Endodermal cell (in vitro differentiated cells): Measurements from ENCODE around the gene NDUFV2. TPM values are rescaled to one million over a fixed set of nuclear protein-coding genes. Genes with fewer than 3 reads are reported as not detected.
A peak's percentile ranks its signal among the peaks of the same experiment; 100 is the strongest.

Experiments
- DNase-seq: peaks from one replicate; pipeline ENCODE4 v3.0.0-alpha.2; 2017
- H3K27ac ChIP-seq: 2 replicates; pipeline ENCODE4 v1.5.1; 2013; ENCODE audit warnings: mild to moderate bottlenecking, low read depth, low read length, moderate library complexity
- H3K27me3 ChIP-seq: 2 replicates; pipeline ENCODE4 v1.6.1; 2013; ENCODE audit warnings: mild to moderate bottlenecking, low read length, moderate library complexity; ENCODE audit not compliant: insufficient read depth, control insufficient read depth, poor library complexity, severe bottlenecking
- H3K36me3 ChIP-seq: 2 replicates; pipeline ENCODE4 v1.7.0; 2013; ENCODE audit warnings: mild to moderate bottlenecking, low read length, moderate library complexity; ENCODE audit not compliant: control insufficient read depth, insufficient read depth
- H3K4me1 ChIP-seq: one replicate; pipeline ENCODE4 v1.7.0; 2013; ENCODE audit warnings: low read length; ENCODE audit not compliant: control insufficient read depth, insufficient read depth
- H3K4me3 ChIP-seq: 2 replicates; pipeline ENCODE4 v1.5.1; 2013; ENCODE audit warnings: mild to moderate bottlenecking, low read length, moderate library complexity
- H3K9ac ChIP-seq: 2 replicates; pipeline ENCODE4 v1.6.1; 2013; ENCODE audit warnings: mild to moderate bottlenecking, low read length, moderate library complexity; ENCODE audit not compliant: poor library complexity, severe bottlenecking; ENCODE audit errors: extremely low read depth
- H3K9me3 ChIP-seq: 2 replicates; pipeline ENCODE4 v1.6.1; 2013; ENCODE audit warnings: mild to moderate bottlenecking, low read length, moderate library complexity; ENCODE audit not compliant: control insufficient read depth
- H3K27ac Mint-ChIP-seq: 2 replicates; pipeline ENCODE4 v1.8.0; 2020; ENCODE audit warnings: mixed read lengths
- H3K27me3 Mint-ChIP-seq: 2 replicates; pipeline ENCODE4 v1.8.0; 2021; ENCODE audit warnings: mild to moderate bottlenecking, mixed read lengths; ENCODE audit not compliant: insufficient read depth
- H3K36me3 Mint-ChIP-seq: 2 replicates; pipeline ENCODE4 v1.8.0; 2020; ENCODE audit warnings: low read depth, mixed read lengths
- H3K4me1 Mint-ChIP-seq: 2 replicates; pipeline ENCODE4 v1.8.0; 2020; ENCODE audit warnings: mixed read lengths
- H3K4me3 Mint-ChIP-seq: 2 replicates; pipeline ENCODE4 v1.8.0; 2020; ENCODE audit warnings: mild to moderate bottlenecking, moderate library complexity, mixed read lengths
- H3K9me3 Mint-ChIP-seq: 2 replicates; pipeline ENCODE4 v1.8.0; 2020; ENCODE audit warnings: mild to moderate bottlenecking, mixed read lengths
- CTCF ChIP-seq: fragments of 200-600 bp; sonication (generic); conservative IDR thresholded peaks from 2 replicates; pipeline ENCODE4 v1.5.0; 2021; ENCODE audit warnings: antibody characterized with exemption, mild to moderate bottlenecking
- WGBS, 2 experiments: methylation state at CpG; one replicate each; pipeline versions ENCODE4 v1.1.5 to v1.1.7; 2013; ENCODE audit warnings: missing lambda C conversion rate in 2 of 2, mixed read lengths in 1 of 2; ENCODE audit not compliant: insufficient coverage in 1 of 2, insufficient read length in 1 of 2; 5-methylcytosine and 5-hydroxymethylcytosine counted together
- total RNA-seq, 2 donors: library from RNA; stranded (reverse); fragmentation: NEBNext Ultra II Directional in 1 of 2; extraction: Animal tissue kit (Norgen Biotek cat#: 25700) in 1 of 2; gene quantifications; 2 replicates in 1 of 2; 3 replicates in 1 of 2; pipeline ENCODE4 v1.2.1, GENCODE V29; 2021

The NDUFV2 gene
- total RNA-seq, 2 donors from 2014 or later: 123 to 138 TPM

DNA sequence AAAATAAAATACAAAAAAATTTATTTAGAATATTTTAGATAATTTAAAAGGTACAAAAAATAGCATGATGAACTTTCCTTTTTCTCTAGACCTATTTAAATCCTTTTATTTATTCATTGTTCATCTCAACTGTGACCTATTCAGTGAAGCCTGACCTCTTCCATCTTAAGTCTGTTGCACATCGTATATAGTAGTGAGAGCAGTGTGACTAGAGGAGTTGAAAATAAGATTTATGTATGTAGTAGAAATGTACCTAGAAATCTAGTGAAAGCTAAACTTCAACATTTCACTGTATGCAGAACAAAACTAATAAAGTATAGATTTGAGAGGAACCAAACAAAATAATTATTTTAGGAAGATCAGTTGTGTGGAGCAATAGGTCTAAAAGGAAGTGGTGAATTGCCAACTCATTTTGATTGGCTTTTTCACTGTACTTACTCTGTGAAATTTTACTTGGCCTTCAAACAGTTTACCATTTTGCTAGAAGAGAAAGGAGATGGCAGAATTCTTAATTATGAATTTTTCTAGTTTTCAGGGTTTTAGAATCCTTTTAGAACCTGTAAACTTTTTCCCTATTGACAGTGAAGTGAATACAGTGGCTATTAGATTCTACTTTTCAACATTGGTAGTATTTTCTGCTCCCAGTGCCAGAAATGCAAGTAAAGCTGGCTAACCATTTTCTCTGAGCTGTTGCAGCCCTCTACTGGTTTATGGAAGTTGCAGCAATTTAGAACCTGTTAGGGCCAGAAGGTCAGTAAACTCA lies 45.1 kb downstream of the NDUFV2 start:
- H3K9me3 ChIP-seq: no peaks in the 10 kb centered on the region
- Mint-ChIP-seq H3K27me3 (no peaks in the 10 kb centered on the region), H3K27ac (no peak overlapping the region), H3K9me3 (no peaks in the 10 kb centered on the region), H3K4me3 (no peak overlapping the region), H3K4me1 (peaks cover 7% of the 10 kb centered on the region), H3K36me3 (no peaks in the 10 kb centered on the region)
- no peak overlapping the region for H3K4me3 ChIP-seq
- peak; percentile 53 for DNase-seq
- H3K27me3 ChIP-seq: no peaks in the 10 kb centered on the region
- TF ChIP-seq CTCF: peak; percentile 83
- H3K9ac ChIP-seq: no peak overlapping the region
- H3K4me1 ChIP-seq: no peaks in the 10 kb centered on the region
- H3K27ac ChIP-seq: no peak overlapping the region
- H3K36me3 ChIP-seq: no peaks in the 10 kb centered on the region
- WGBS, 2 experiments: 100% methylated on average over 1 of the region's 1 CpG; no CpG with 5 or more reads in 1 of the 2 experiments

DNA sequence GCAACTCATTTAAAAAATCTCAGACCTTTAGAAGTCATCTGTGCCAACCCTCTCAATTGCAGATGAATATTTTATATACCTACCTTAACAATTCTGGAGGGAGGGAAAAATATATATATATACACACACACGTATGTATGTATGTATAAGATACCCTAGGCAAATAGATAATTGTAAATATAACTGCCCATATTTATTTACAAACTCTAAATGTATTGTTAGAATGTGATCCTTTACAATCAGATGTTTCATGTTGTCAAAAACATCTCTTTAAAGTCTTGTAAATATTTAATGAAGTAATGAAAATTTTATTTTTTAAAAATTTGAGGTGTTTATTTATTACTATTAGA lies 45.7 kb downstream of the NDUFV2 start:
- Mint-ChIP-seq H3K4me3 (no peak overlapping the region), H3K27ac (no peak overlapping the region), H3K4me1 (peaks cover 7% of the 10 kb centered on the region), H3K9me3 (no peaks in the 10 kb centered on the region), H3K27me3 (no peaks in the 10 kb centered on the region), H3K36me3 (no peaks in the 10 kb centered on the region)
- Histone ChIP-seq H3K36me3 (no peaks in the 10 kb centered on the region), H3K9ac (no peak overlapping the region), H3K4me3 (no peak overlapping the region), H3K27ac (no peak overlapping the region), H3K9me3 (no peaks in the 10 kb centered on the region), H3K27me3 (no peaks in the 10 kb centered on the region), H3K4me1 (no peaks in the 10 kb centered on the region)
- no CpG with 5 or more reads among the region's 1 CpG for WGBS, 2 experiments
- peak; percentile 6 for TF ChIP-seq CTCF
- no peak for DNase-seq

DNA sequence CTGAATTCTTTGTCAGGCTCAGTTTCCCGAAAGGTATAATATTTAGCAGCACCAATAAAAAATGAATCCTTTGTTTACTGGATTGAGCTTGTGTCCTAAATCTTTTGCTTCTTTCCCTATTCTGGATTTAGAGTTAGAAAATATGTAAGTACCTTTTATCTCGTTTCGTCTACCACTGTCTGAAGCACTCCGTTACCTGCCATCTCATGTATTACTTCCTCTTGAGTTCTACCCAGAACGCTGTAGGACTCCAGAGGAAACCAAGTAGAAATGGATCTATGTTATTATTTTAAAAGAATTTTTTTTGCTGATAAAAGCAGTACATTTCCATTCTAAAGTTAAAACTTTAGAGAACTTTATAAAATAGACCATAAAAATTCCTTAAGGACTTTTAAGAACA lies 47.6 kb downstream of the NDUFV2 start:
- no peak for DNase-seq
- 91 to 100% methylated on average over 1 to 4 of the region's 5 CpGs for WGBS, 2 experiments
- H3K9me3 Mint-ChIP-seq: no peaks in the 10 kb centered on the region
- no peaks in the 10 kb centered on the region for H3K9me3 ChIP-seq
- H3K4me3 ChIP-seq: no peak overlapping the region
- H3K4me1 ChIP-seq: no peaks in the 10 kb centered on the region
- TF ChIP-seq CTCF: no peak
- no peak overlapping the region for H3K4me3 Mint-ChIP-seq
- no peaks in the 10 kb centered on the region for H3K27me3 ChIP-seq
- H3K4me1 Mint-ChIP-seq: peaks cover 6% of the 10 kb centered on the region
- no peak overlapping the region for H3K27ac Mint-ChIP-seq
- no peaks in the 10 kb centered on the region for H3K36me3 Mint-ChIP-seq
- H3K27ac ChIP-seq: no peak overlapping the region
- H3K9ac ChIP-seq: no peak overlapping the region
- no peaks in the 10 kb centered on the region for H3K36me3 ChIP-seq
- H3K27me3 Mint-ChIP-seq: no peaks in the 10 kb centered on the region
